Spleen (tissue), 7 donors: ENCODE results near the gene NECAB3.

Source experiments
- POLR2A ChIP-seq, 3 donors: fragments of 450-650 bp; IDR thresholded peaks; one replicate each; pipeline ENCODE4 v1.5.1; 2017; ENCODE audit warnings: antibody characterized with exemption in 3 of 3, mild to moderate bottlenecking in 1 of 3
- POLR2AphosphoS5 ChIP-seq, 3 donors: sonication (generic); formaldehyde crosslinking; IDR thresholded peaks; one replicate each; pipeline ENCODE4 v1.5.1; 2017; ENCODE audit warnings: antibody characterized with exemption in 3 of 3
- TF ChIP-seq, protein P1 (sequence below), 11 experiments: fragments of 200-600 bp in 7 of 11; fragments of 450-650 bp in 4 of 11; sonication (generic) in 4 of 11; IDR thresholded peaks in 8 of 11; conservative IDR thresholded peaks in 3 of 11; 1 replicate in 7 of 11; 2 replicates in 4 of 11; pipeline versions ENCODE4 v1.4.0 to v1.8.0; 2016 to 2021; ENCODE audit warnings: antibody characterized with exemption in 11 of 11, inconsistent platforms in 4 of 11, mild to moderate bottlenecking in 1 of 11
- donor health status: DM: no; HTN: no; CAD: no; lungs with moderate emphysema.
- donor health status: DM: no; HTN: no; CAD: no.
- donor health status: DM: no; HTN: no; CAD: no.

DNA sequence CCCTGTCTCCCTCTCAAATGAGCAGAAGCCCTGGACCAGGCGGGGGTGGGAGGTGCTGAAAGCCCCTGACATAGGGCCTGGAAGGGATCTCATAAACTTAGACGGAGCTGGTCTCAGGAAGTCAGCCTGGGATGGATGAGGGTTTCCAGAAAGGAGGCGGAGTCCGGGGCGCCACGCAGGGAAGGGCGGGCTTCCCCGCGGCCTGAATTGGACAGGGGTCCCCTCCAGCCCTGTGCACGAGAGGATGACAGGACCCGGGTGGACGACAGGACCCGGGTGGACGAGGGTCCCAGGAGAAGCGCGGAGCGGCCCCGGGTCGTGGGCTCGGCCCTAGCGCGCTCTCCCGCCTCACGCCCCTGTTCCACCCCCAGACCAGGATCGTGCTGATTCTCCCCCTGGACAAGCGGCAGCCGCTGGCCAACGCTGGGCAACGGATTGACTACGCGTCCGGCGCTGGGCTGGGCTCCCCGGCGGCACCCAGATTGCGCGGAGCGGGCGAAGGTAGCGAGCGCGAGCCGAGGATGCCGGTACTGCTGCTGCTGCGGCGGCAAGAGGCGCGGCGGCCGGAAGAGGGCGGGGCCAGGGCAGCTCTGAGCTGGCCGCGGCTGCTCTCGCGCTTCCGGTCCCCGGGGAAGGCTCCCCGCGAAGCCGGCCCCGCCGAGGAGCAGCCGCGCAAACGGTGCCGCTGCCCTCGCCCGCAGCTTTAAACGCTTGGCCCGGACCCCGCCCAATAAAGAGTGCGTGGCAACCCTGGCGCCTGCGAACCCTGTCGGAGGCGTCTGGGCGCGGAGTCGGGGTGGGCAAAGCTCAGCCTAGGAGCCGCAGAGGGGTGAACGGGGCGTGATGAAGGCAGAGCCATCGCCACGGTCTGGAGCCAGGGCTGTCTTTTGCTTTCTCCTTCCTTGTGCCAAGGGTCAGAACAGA is 10.8 kb downstream of the NECAB3 start:
- TF ChIP-seq, protein P1, sequence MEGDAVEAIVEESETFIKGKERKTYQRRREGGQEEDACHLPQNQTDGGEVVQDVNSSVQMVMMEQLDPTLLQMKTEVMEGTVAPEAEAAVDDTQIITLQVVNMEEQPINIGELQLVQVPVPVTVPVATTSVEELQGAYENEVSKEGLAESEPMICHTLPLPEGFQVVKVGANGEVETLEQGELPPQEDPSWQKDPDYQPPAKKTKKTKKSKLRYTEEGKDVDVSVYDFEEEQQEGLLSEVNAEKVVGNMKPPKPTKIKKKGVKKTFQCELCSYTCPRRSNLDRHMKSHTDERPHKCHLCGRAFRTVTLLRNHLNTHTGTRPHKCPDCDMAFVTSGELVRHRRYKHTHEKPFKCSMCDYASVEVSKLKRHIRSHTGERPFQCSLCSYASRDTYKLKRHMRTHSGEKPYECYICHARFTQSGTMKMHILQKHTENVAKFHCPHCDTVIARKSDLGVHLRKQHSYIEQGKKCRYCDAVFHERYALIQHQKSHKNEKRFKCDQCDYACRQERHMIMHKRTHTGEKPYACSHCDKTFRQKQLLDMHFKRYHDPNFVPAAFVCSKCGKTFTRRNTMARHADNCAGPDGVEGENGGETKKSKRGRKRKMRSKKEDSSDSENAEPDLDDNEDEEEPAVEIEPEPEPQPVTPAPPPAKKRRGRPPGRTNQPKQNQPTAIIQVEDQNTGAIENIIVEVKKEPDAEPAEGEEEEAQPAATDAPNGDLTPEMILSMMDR (IDR thresholded peaks at IDR 0.05 in 8 of 11, conservative IDR thresholded peaks at IDR 0.05 in 3 of 11) = peak in 4 of 11 experiments; percentile 31 to 43 (median 35)
- TF ChIP-seq POLR2A (IDR thresholded peaks at IDR 0.05) (peak in 1 of 3 donors; percentile 52), POLR2AphosphoS5 (IDR thresholded peaks at IDR 0.05) (peak; percentile 91 to 92 (median 92))
